ENCODE data around the gene BEAN1.

BEAN1 gene

GRCh38 chr16:66469291-66469946, 42.3 kb downstream of the BEAN1 start:
- no peak for DNase-seq (ENCODE audit: low read depth in 2 of 2)
- no peak for TF ChIP-seq CTCF (IDR thresholded peaks at IDR 0.05; ENCODE audit: low read depth, low read length)
- H3K4me3 ChIP-seq (replicated peaks in 1 of 2; ENCODE audit: low read depth in 2 of 2, low read length in 2 of 2) = no peak overlapping the region

GRCh38 chr16:66469947-66470546, 43.0 kb downstream of the BEAN1 start:
- no peak for DNase-seq (ENCODE audit: low read depth in 2 of 2)
- H3K4me3 ChIP-seq (replicated peaks in 1 of 2; ENCODE audit: low read depth in 2 of 2, low read length in 2 of 2) = no peak overlapping the region
- no peak for TF ChIP-seq CTCF (IDR thresholded peaks at IDR 0.05; ENCODE audit: low read depth, low read length)

- H3K4me3 ChIP-seq (replicated peaks in 1 of 2; ENCODE audit: low read depth in 2 of 2, low read length in 2 of 2) = no peak overlapping the region
- no peak for DNase-seq (ENCODE audit: low read depth in 2 of 2)
- TF ChIP-seq CTCF (IDR thresholded peaks at IDR 0.05; ENCODE audit: low read depth, low read length) = no peak
These were observed 43.5 kb downstream of the BEAN1 start for GRCh38 chr16:66470556-66470955.

- H3K4me3 ChIP-seq (replicated peaks in 1 of 2; ENCODE audit: low read depth in 2 of 2, low read length in 2 of 2) = no peak overlapping the region
- TF ChIP-seq CTCF (IDR thresholded peaks at IDR 0.05; ENCODE audit: low read depth, low read length) = no peak
- DNase-seq (ENCODE audit: low read depth in 2 of 2) = no peak
These were observed 44.2 kb downstream of the BEAN1 start for GRCh38 chr16:66471264-66471663.

- TF ChIP-seq CTCF (IDR thresholded peaks at IDR 0.05; ENCODE audit: low read depth, low read length) = no peak
- no peak for DNase-seq (ENCODE audit: low read depth in 2 of 2)
- no peak overlapping the region for H3K4me3 ChIP-seq (replicated peaks in 1 of 2; ENCODE audit: low read depth in 2 of 2, low read length in 2 of 2)
These were observed 44.8 kb downstream of the BEAN1 start for GRCh38 chr16:66471716-66472393.

- H3K4me3 ChIP-seq (replicated peaks in 1 of 2; ENCODE audit: low read depth in 2 of 2, low read length in 2 of 2) = no peak overlapping the region
- no peak for TF ChIP-seq CTCF (IDR thresholded peaks at IDR 0.05; ENCODE audit: low read depth, low read length)
- no peak for DNase-seq (ENCODE audit: low read depth in 2 of 2)
These were observed 46.0 kb downstream of the BEAN1 start for GRCh38 chr16:66473051-66473571.

All from cardiac fibroblast (primary cell).